Vagina (tissue), 2 donors: Measurements from ENCODE around the gene CPLX3. TPM values are rescaled to one million over a fixed set of nuclear protein-coding genes. Genes with fewer than 3 reads are reported as not detected.
A peak's percentile ranks its signal among the peaks of the same experiment; 100 is the strongest.

Experiments used
- DNase-seq, 2 donors: peaks; one replicate each; pipeline ENCODE4 v3.0.0-alpha.2; 2017; ENCODE audit errors: extremely low spot score in 2 of 2
- H3K27ac ChIP-seq: fragments of 200-600 bp; sonication (generic); one replicate; pipeline ENCODE4 v1.5.1; 2019
- H3K27me3 ChIP-seq: fragments of 200-600 bp; sonication (generic); one replicate; pipeline ENCODE4 v1.5.1; 2019
- H3K36me3 ChIP-seq, 2 donors: fragments of 200-600 bp; sonication (generic); one replicate each; pipeline ENCODE4 v1.5.1; 2017 to 2019
- H3K4me1 ChIP-seq: fragments of 200-600 bp; sonication (generic); one replicate; pipeline ENCODE4 v1.5.1; 2019
- H3K4me3 ChIP-seq, 2 donors: fragments of 200-600 bp; sonication (generic); 1 replicate in 1 of 2; 2 replicates in 1 of 2; pipeline ENCODE4 v1.5.1; 2016 to 2019
- H3K9me3 ChIP-seq: fragments of 200-600 bp; sonication (generic); one replicate; pipeline ENCODE4 v1.5.1; 2019
- POLR2A ChIP-seq, 2 donors: fragments of 450-650 bp; IDR thresholded peaks; one replicate each; pipeline ENCODE4 v1.6.1; 2017; ENCODE audit warnings: antibody characterized with exemption in 2 of 2, mild to moderate bottlenecking in 2 of 2, moderate library complexity in 2 of 2
- POLR2AphosphoS5 ChIP-seq, 2 donors: sonication (generic); formaldehyde crosslinking; IDR thresholded peaks; one replicate each; pipeline ENCODE4 v1.9.0; 2017; ENCODE audit warnings: antibody characterized with exemption in 2 of 2, mild to moderate bottlenecking in 2 of 2, low read depth in 1 of 2; ENCODE audit not compliant: insufficient read depth in 1 of 2
- intact Hi-C: fragments of 100-400 bp; cut with DNase I; formaldehyde crosslinking; loops from one replicate; pipeline ENCODE4 v1.15.1; 2023
- total RNA-seq: library from RNA; depleted of rRNA; stranded (reverse); fragments of >200 nt; gene quantifications from one replicate; pipeline ENCODE4 v1.2.3, GENCODE V29; 2016
- TF ChIP-seq, protein P1 (sequence below), 3 experiments: fragments of 450-650 bp in 2 of 3; fragments of 200-600 bp in 1 of 3; sonication (generic) in 1 of 3; IDR thresholded peaks; one replicate each; pipeline ENCODE4 v1.5.1; 2017 to 2019; ENCODE audit warnings: antibody characterized with exemption in 3 of 3, mild to moderate bottlenecking in 2 of 3, moderate library complexity in 2 of 3

Gene CPLX3
- total RNA-seq, 1 donor from 2014 or later = not detected

DNA sequence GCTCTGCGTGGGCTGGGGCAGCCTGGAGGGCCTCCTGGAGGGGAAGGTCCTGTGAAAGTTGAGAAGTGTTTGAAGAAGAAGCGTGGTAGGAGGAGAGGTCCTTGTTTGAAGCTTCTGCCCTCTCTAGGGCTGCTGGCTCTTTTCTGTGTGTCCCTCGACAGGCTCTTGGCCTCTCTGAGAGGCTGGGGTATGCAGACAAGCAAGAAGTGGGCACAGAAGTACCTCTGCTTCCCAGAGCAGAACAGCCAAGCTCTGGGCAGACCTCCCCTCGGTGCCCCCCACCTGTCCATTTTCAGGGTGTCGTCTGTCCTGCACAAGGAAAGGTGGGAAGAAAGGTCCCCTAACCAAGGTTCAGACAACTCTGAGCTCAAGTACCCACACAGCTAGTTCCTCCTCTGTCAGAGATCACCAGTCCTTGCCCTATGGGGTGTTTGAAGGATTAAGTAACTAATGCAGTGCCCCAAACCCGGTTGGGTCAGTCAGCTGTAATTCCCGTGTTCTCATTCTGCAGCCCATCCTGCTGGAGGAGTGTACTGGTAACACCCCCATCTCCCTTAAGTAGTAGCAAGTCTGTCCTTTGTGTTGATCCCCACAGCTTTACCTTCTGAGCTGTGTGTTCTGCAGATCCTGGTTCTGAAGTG lies 38.3 kb upstream of the CPLX3 start:
- Histone ChIP-seq H3K36me3 (no peaks in the 10 kb centered on the region), H3K9me3 (no peaks in the 10 kb centered on the region), H3K27ac (peak overlapping the region; percentile 79), H3K4me3 (no peak overlapping the region), H3K27me3 (no peaks in the 10 kb centered on the region), H3K4me1 (peaks cover 100% of the 10 kb centered on the region)
- intact Hi-C loops = loop anchor here (10.0 kb wide), 1 partner anchor 413 kb away; no protein-coding TSS in a partner anchor
- DNase-seq = no peak
- TF ChIP-seq POLR2AphosphoS5 (IDR thresholded peaks at IDR 0.05; ENCODE audit: insufficient read depth in 1 of 2, low read depth in 1 of 2) = no peak
- TF ChIP-seq POLR2A (IDR thresholded peaks at IDR 0.05) = no peak
- TF ChIP-seq, protein P1, sequence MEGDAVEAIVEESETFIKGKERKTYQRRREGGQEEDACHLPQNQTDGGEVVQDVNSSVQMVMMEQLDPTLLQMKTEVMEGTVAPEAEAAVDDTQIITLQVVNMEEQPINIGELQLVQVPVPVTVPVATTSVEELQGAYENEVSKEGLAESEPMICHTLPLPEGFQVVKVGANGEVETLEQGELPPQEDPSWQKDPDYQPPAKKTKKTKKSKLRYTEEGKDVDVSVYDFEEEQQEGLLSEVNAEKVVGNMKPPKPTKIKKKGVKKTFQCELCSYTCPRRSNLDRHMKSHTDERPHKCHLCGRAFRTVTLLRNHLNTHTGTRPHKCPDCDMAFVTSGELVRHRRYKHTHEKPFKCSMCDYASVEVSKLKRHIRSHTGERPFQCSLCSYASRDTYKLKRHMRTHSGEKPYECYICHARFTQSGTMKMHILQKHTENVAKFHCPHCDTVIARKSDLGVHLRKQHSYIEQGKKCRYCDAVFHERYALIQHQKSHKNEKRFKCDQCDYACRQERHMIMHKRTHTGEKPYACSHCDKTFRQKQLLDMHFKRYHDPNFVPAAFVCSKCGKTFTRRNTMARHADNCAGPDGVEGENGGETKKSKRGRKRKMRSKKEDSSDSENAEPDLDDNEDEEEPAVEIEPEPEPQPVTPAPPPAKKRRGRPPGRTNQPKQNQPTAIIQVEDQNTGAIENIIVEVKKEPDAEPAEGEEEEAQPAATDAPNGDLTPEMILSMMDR (IDR thresholded peaks at IDR 0.05) = no peak

DNA sequence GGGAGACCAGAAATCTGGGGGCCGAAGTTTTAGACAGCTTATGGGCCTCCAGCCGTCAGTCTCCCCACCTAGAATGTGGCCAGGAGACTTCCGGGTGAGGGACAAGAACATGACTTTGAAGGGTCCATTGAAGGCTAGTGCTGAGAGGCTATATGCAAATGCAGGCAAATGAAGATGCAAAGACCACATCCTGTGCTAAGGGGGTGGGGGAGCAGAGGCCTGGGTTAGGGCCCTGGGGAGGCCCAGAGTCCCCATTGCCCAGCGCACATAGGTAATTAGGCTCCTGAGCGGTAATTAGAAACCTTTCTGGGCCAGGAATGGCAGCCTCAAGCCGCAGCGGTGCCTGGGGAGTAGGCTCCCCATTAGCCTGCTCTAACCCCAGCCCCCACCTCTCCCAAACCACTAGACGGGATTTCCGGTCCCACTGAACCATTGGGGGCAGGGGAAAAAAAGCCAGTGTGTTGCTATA lies 37.7 kb upstream of the CPLX3 start:
- Histone ChIP-seq H3K36me3 (no peaks in the 10 kb centered on the region), H3K4me3 (no peak overlapping the region)

DNA sequence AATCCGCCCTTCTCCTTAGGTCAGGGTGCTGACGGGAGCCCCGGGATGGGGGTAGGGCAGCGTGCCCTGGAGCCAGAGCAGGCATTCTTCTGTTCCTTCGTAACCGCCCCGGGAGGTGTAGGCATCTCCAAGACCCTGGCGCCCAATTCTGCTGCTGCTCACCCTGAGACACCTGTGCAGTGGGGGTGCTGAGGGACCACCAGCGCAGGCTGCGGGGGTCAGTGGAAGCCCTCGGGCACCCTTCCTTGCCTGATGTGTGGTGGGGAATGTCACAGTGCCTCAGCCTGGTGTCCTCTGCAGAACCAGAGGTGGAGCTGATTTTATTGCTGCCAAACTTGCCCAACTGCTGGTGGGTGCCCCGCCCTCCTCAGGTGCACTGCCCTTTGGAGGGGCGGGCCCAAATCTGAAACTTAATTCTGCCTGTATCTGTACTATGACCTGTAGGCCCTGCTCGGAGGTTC lies 37.2 kb upstream of the CPLX3 start:
- H3K4me3 ChIP-seq = no peak overlapping the region
- H3K27me3 ChIP-seq = no peaks in the 10 kb centered on the region
- no peaks in the 10 kb centered on the region for H3K36me3 ChIP-seq
- no peak for DNase-seq
- peaks cover 100% of the 10 kb centered on the region for H3K4me1 ChIP-seq
- H3K9me3 ChIP-seq = no peaks in the 10 kb centered on the region
- intact Hi-C loops = loop anchor here (10.0 kb wide), 1 partner anchor 414 kb away; no protein-coding TSS in a partner anchor
- H3K27ac ChIP-seq = peak overlapping the region; percentile 76
- TF ChIP-seq POLR2AphosphoS5 (IDR thresholded peaks at IDR 0.05; ENCODE audit: insufficient read depth in 1 of 2, low read depth in 1 of 2) (no peak), POLR2A (IDR thresholded peaks at IDR 0.05) (no peak)
- TF ChIP-seq, protein P1 (IDR thresholded peaks at IDR 0.05) = no peak

More for the DNA sequence above, 37.7 kb upstream of the CPLX3 start:
- TF ChIP-seq POLR2A (IDR thresholded peaks at IDR 0.05) = no peak
- TF ChIP-seq POLR2AphosphoS5 (IDR thresholded peaks at IDR 0.05; ENCODE audit: insufficient read depth in 1 of 2, low read depth in 1 of 2) = no peak
- TF ChIP-seq, protein P1 (IDR thresholded peaks at IDR 0.05) = no peak
- intact Hi-C loops = loop anchor here (10.0 kb wide), 1 partner anchor 414 kb away; no protein-coding TSS in a partner anchor
- no peaks in the 10 kb centered on the region for H3K9me3 ChIP-seq
- peak overlapping the region; percentile 76 for H3K27ac ChIP-seq
- DNase-seq = no peak
- no peaks in the 10 kb centered on the region for H3K27me3 ChIP-seq
- H3K4me1 ChIP-seq = peaks cover 100% of the 10 kb centered on the region

DNA sequence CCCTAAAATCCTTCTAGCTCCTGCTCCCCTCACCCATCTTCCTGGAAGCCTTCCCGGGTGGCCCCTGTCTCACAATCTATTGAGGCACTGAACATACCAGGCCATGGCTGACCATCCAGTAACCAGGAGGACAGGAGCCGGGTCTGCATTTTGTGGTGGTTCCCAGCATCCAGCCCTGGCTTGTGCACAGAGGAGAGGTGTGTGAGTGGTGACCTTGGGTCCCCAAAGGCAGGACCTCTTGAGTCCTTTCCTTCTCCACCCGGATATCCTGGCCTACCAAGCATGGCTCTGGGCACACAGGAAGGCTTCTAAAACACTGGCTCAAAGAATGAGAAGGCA lies 36.7 kb upstream of the CPLX3 start:
- DNase-seq = no peak
- Histone ChIP-seq H3K4me3 (no peak overlapping the region), H3K27me3 (no peaks in the 10 kb centered on the region), H3K27ac (peak overlapping the region; percentile 76), H3K36me3 (no peaks in the 10 kb centered on the region), H3K4me1 (peaks cover 100% of the 10 kb centered on the region), H3K9me3 (no peaks in the 10 kb centered on the region)
- intact Hi-C loops = loop anchor here (10.0 kb wide), 1 partner anchor 415 kb away; no protein-coding TSS in a partner anchor
- TF ChIP-seq POLR2A (IDR thresholded peaks at IDR 0.05) (no peak), POLR2AphosphoS5 (IDR thresholded peaks at IDR 0.05; ENCODE audit: insufficient read depth in 1 of 2, low read depth in 1 of 2) (no peak)
- TF ChIP-seq, protein P1 (IDR thresholded peaks at IDR 0.05) = no peak
